Measurements from ENCODE around the gene EPHB2.

Gene EPHB2

GRCh38 chr1:22812092-22812880 lies 101.6 kb downstream of the EPHB2 start:
- Histone ChIP-seq H3K36me3 (ENCODE audit: control insufficient read depth, insufficient read depth, low read length) (no peaks in the 10 kb centered on the region), H3K9ac (ENCODE audit: low read depth, low read length) (no peak overlapping the region), H3K9me3 (ENCODE audit: control insufficient read depth, insufficient read depth, low read length) (no peaks in the 10 kb centered on the region), H3K27me3 (ENCODE audit: control insufficient read depth, insufficient read depth, low read length) (no peaks in the 10 kb centered on the region), H3K4me3 (ENCODE audit: low read depth, low read length) (no peak overlapping the region), H3K4me1 (ENCODE audit: control insufficient read depth, insufficient read depth, low read length) (no peaks in the 10 kb centered on the region)

GRCh38 chr1:22812993-22813790 lies 102.6 kb downstream of the EPHB2 start:
- H3K9ac ChIP-seq (ENCODE audit: low read depth, low read length), result no peak overlapping the region
- no peaks in the 10 kb centered on the region for H3K27me3 ChIP-seq (ENCODE audit: control insufficient read depth, insufficient read depth, low read length)
- H3K4me3 ChIP-seq (ENCODE audit: low read depth, low read length), result no peak overlapping the region
- H3K4me1 ChIP-seq (ENCODE audit: control insufficient read depth, insufficient read depth, low read length), result no peaks in the 10 kb centered on the region
- H3K36me3 ChIP-seq (ENCODE audit: control insufficient read depth, insufficient read depth, low read length), result no peaks in the 10 kb centered on the region
- no peaks in the 10 kb centered on the region for H3K9me3 ChIP-seq (ENCODE audit: control insufficient read depth, insufficient read depth, low read length)

DNA sequence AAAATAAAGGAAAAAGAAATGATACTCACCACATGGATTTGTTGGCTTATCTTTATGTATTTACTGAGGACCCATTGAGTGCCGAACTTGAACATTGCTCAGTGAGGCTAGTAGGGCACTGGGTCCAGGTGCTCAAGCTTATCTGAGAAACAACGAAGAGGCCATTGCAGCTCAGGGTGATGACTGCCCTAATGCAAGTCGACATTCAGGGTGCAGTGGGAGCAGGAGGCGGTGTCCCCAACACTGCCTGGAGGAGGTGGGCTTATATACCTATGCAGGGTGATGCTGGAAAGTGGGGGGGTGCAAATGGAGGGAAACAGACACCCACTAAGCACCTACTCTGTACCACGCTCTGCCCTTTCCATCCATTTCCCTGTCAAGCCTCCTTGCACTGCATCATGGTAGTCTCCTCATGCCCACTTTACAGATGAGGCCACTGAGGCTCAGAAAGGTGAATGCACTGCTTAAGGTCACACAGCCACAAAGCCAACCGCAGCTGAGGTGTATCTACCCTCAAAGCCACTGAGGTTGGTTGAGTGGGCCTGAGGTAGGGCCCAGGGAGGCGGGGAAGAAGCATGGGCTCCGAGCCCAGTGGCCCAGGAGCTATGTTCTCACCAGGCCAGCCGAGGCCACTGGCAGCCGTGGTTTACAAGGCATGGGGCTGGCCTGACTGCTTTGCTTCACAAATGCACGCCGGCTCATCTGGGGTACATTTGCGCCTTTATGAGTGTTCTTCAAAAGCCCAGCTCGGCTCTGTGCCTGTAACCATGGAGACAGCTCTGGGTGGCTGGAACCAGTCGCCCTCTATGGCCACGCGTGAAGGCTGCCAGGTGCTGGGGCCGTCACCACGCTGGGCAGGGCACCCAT lies 103.8 kb downstream of the EPHB2 start:
- Histone ChIP-seq H3K9me3 (ENCODE audit: control insufficient read depth, insufficient read depth, low read length) (no peaks in the 10 kb centered on the region), H3K4me3 (ENCODE audit: low read depth, low read length) (no peak overlapping the region), H3K27me3 (ENCODE audit: control insufficient read depth, insufficient read depth, low read length) (no peaks in the 10 kb centered on the region), H3K4me1 (ENCODE audit: control insufficient read depth, insufficient read depth, low read length) (no peaks in the 10 kb centered on the region), H3K9ac (ENCODE audit: low read depth, low read length) (no peak overlapping the region), H3K36me3 (ENCODE audit: control insufficient read depth, insufficient read depth, low read length) (no peaks in the 10 kb centered on the region)

GRCh38 chr1:22815043-22815365 lies 104.4 kb downstream of the EPHB2 start:
- no peak overlapping the region for H3K9ac ChIP-seq (ENCODE audit: low read depth, low read length)
- no peaks in the 10 kb centered on the region for H3K9me3 ChIP-seq (ENCODE audit: control insufficient read depth, insufficient read depth, low read length)
- H3K27me3 ChIP-seq (ENCODE audit: control insufficient read depth, insufficient read depth, low read length), result no peaks in the 10 kb centered on the region
- H3K4me1 ChIP-seq (ENCODE audit: control insufficient read depth, insufficient read depth, low read length), result no peaks in the 10 kb centered on the region
- H3K36me3 ChIP-seq (ENCODE audit: control insufficient read depth, insufficient read depth, low read length), result no peaks in the 10 kb centered on the region
- H3K4me3 ChIP-seq (ENCODE audit: low read depth, low read length), result no peak overlapping the region

DNA sequence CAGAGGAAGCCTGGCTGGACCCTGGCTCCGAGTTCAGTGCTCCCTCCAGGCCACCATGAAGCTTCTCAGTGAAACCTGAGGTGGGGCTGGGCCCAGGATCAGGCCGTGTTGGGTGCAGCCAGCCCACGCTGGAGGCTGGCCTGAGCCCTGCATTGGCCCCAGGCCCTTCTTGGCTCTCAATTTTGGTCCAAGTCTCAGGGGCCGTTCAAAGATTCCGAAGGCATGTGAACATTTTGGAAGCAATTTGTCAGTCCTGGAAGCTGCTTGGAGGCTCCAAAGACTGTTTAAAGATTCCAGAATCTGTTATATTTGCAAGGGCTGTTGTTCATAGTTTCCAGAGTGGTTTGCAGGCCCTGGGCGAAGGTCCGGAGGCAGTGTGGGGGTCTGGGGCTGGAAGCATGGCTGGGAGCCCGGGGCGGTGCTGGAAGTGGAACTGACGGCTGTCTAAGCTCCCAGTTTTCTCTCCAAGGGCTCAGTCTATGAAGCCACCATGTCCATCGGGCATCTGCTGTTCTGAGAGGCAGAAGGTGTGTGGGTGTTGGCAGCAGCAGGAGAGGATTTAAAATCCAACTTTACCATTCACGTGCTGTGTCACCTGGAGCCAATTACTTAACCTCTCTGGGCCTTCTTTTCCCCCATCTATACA lies 104.9 kb downstream of the EPHB2 start:
- H3K9me3 ChIP-seq (ENCODE audit: control insufficient read depth, insufficient read depth, low read length), result no peaks in the 10 kb centered on the region
- H3K4me1 ChIP-seq (ENCODE audit: control insufficient read depth, insufficient read depth, low read length), result no peaks in the 10 kb centered on the region
- no peaks in the 10 kb centered on the region for H3K27me3 ChIP-seq (ENCODE audit: control insufficient read depth, insufficient read depth, low read length)

DNA sequence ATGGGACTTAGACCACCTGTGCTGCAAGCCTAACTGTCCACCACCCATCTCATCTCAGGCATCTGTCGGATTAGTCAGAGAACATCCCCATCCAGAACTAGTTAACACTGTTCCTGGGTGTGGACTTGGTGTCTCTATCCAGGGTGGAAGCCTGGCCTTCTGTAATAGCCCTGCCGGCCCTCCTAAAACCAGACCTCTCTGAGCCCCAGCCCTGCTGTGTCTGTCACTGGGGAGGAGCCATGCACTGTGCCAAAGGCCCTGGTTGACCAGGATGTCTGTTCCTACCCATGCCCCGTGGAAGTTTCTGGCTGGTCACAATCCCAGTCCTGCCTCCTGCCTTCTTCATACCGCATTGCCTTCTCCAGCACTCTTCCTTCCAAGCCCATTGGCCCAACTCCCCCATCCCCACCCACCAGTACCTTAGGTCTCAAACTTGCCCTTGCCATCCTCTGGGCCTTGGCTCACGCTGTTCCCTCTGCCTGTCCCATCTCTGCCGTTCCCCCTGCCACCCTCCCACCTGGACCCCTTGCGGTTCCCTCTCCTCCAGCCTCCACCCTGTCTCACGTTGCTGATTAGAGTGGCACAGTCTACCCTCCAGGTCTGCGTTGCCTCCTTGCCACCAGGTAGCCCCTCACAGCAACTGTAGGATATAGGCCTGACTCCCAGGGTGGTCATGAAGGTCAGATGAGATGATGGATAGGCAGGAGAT lies 105.6 kb downstream of the EPHB2 start:
- H3K9ac ChIP-seq (ENCODE audit: low read depth, low read length), result no peak overlapping the region
- H3K4me3 ChIP-seq (ENCODE audit: low read depth, low read length), result no peak overlapping the region
- H3K4me1 ChIP-seq (ENCODE audit: control insufficient read depth, insufficient read depth, low read length), result no peaks in the 10 kb centered on the region
- H3K36me3 ChIP-seq (ENCODE audit: control insufficient read depth, insufficient read depth, low read length), result no peaks in the 10 kb centered on the region
- H3K27me3 ChIP-seq (ENCODE audit: control insufficient read depth, insufficient read depth, low read length), result no peaks in the 10 kb centered on the region
- no peaks in the 10 kb centered on the region for H3K9me3 ChIP-seq (ENCODE audit: control insufficient read depth, insufficient read depth, low read length)

More for the DNA sequence above, 104.9 kb downstream of the EPHB2 start:
- Histone ChIP-seq H3K36me3 (ENCODE audit: control insufficient read depth, insufficient read depth, low read length) (no peaks in the 10 kb centered on the region), H3K9ac (ENCODE audit: low read depth, low read length) (no peak overlapping the region), H3K4me3 (ENCODE audit: low read depth, low read length) (no peak overlapping the region)

DNA sequence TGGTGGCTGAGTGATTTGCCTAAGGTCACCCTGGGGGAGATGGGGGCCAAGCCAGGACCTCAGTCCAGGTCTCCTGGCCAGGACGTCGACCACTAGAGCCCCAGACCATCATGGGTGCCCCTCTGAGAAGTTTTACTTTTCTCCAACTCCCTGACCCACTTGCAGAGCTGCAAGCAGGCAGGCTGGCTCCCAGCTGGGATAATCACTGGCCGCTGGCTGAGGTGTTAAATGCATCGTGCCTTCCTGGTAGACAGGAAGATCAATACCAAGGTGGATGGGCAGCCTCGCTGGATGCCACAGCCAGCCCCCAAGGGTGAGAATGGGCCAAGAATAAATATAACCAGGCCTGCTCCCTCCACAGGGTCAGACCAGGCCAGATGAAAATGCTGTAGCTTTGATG lies 106.2 kb downstream of the EPHB2 start:
- no peaks in the 10 kb centered on the region for H3K36me3 ChIP-seq (ENCODE audit: control insufficient read depth, insufficient read depth, low read length)
- no peak overlapping the region for H3K4me3 ChIP-seq (ENCODE audit: low read depth, low read length)
- no peaks in the 10 kb centered on the region for H3K9me3 ChIP-seq (ENCODE audit: control insufficient read depth, insufficient read depth, low read length)
- H3K4me1 ChIP-seq (ENCODE audit: control insufficient read depth, insufficient read depth, low read length), result no peaks in the 10 kb centered on the region
- H3K9ac ChIP-seq (ENCODE audit: low read depth, low read length), result no peak overlapping the region
- no peaks in the 10 kb centered on the region for H3K27me3 ChIP-seq (ENCODE audit: control insufficient read depth, insufficient read depth, low read length)

DNA sequence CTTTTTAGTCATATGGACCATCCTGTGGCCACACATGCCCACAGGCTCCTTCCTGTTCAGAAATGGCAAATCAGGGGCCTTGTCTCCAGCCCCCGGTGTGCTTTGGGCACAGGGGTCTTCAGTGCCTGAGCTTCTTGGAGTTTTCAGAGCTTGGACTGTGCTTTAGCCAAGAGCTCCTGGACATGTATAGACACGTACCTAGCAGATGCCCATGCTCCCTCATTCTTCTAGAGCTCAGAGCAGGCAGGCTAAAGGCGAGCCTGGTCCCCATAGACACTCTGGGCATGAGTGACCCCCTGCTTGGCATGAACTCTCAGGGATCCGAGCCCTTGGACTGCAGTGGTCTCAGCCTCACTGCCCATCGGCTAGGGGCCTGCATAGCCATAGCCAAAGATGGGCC lies 106.8 kb downstream of the EPHB2 start:
- no peaks in the 10 kb centered on the region for H3K9me3 ChIP-seq (ENCODE audit: control insufficient read depth, insufficient read depth, low read length)
- H3K27me3 ChIP-seq (ENCODE audit: control insufficient read depth, insufficient read depth, low read length), result no peaks in the 10 kb centered on the region
- no peaks in the 10 kb centered on the region for H3K36me3 ChIP-seq (ENCODE audit: control insufficient read depth, insufficient read depth, low read length)
- H3K4me1 ChIP-seq (ENCODE audit: control insufficient read depth, insufficient read depth, low read length), result no peaks in the 10 kb centered on the region
- H3K4me3 ChIP-seq (ENCODE audit: low read depth, low read length), result no peak overlapping the region
- no peak overlapping the region for H3K9ac ChIP-seq (ENCODE audit: low read depth, low read length)

DNA sequence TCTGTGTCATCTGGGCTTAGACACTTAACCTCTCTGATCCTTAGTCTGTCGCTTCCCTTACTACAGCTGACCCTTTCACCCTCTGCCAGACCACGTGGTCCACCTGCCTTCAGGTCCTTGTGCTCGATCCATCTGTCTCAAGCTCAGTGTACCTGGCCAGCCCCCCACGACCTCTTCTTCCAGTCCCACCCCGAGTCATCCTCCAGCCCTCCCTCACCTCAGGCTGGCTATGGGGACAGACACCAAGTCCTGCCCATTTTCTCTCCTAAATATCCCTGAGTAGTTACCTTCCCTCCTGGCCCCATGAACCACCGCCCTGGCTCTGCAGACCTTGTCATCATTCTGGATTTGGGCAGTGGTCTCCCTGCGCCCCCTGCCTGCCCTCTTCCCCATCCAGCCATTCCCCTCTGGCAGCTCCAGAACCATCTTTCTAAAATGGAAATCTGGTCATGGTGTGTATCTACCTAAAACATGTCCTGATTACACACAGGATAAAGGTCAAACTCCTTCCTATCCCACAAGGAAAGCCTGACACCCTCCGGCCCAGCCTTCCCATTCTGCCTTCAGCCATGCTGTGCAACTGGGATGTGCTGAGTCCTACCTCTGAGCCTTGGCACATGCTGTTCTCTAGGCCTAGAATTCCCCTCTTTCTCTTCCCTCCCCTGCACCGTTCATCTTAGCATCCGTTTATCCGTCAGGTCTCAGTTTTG lies 107.6 kb downstream of the EPHB2 start:
- H3K27me3 ChIP-seq (ENCODE audit: control insufficient read depth, insufficient read depth, low read length), result no peaks in the 10 kb centered on the region

DNA sequence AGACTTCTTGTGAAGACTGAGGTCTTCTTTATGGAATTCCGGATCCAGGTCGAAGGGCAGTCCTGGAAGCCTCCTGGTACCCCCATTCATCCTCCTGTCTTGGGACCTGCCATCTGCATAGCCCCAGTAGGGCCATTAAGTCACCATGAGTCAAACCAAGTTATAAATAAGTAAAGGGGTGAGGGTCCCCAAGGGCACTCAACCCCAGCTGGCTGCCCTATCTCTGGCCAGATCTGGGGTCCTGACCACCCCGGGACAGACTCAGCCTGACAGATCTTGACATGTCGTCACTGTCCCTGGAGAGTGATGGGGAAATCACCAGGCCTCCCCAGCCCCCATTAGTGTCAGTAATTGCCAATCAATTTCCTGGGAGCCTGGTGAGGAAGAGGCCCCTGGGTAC lies 108.7 kb downstream of the EPHB2 start:
- H3K4me1 ChIP-seq (ENCODE audit: control insufficient read depth, insufficient read depth, low read length), result no peaks in the 10 kb centered on the region
- no peak overlapping the region for H3K9ac ChIP-seq (ENCODE audit: low read depth, low read length)
- H3K4me3 ChIP-seq (ENCODE audit: low read depth, low read length), result no peak overlapping the region
- no peaks in the 10 kb centered on the region for H3K9me3 ChIP-seq (ENCODE audit: control insufficient read depth, insufficient read depth, low read length)
- no peaks in the 10 kb centered on the region for H3K36me3 ChIP-seq (ENCODE audit: control insufficient read depth, insufficient read depth, low read length)
- no peaks in the 10 kb centered on the region for H3K27me3 ChIP-seq (ENCODE audit: control insufficient read depth, insufficient read depth, low read length)

More for the DNA sequence above, 107.6 kb downstream of the EPHB2 start:
- no peaks in the 10 kb centered on the region for H3K36me3 ChIP-seq (ENCODE audit: control insufficient read depth, insufficient read depth, low read length)
- H3K4me3 ChIP-seq (ENCODE audit: low read depth, low read length), result no peak overlapping the region
- H3K4me1 ChIP-seq (ENCODE audit: control insufficient read depth, insufficient read depth, low read length), result no peaks in the 10 kb centered on the region
- no peaks in the 10 kb centered on the region for H3K9me3 ChIP-seq (ENCODE audit: control insufficient read depth, insufficient read depth, low read length)
- H3K9ac ChIP-seq (ENCODE audit: low read depth, low read length), result no peak overlapping the region

Data from iPS-15b (cell line).